Measurements from ENCODE around the gene PURA. TPM values are rescaled to one million over a fixed set of nuclear protein-coding genes. Genes with fewer than 3 reads are reported as not detected.

Gene PURA
- total RNA-seq, 1 donor from 2014 or later = 9.2 TPM

GRCh38 chr5:140162275-140162674, 48.4 kb downstream of the PURA start:
- Mint-ChIP-seq H3K27ac (ENCODE audit: unreplicated experiment) (no peak overlapping the region), H3K36me3 (ENCODE audit: low read depth, unreplicated experiment) (no peaks in the 10 kb centered on the region), H3K4me3 (ENCODE audit: unreplicated experiment) (no peak overlapping the region), H3K27me3 (ENCODE audit: low read depth, unreplicated experiment) (peaks cover 29% of the 10 kb centered on the region), H3K4me1 (ENCODE audit: low read depth, unreplicated experiment) (no peaks in the 10 kb centered on the region), H3K9me3 (ENCODE audit: unreplicated experiment) (no peaks in the 10 kb centered on the region)
- no peak overlapping the region for H3K27ac ChIP-seq (ENCODE audit: low read depth, low read length)
- TF ChIP-seq CTCF (IDR thresholded peaks at IDR 0.05; ENCODE audit: insufficient read depth, low read depth, low read length) (no peak), EZH2 (IDR thresholded peaks at IDR 0.05; ENCODE audit: insufficient read depth, low read length) (no peak)
- no peaks in the 10 kb centered on the region for H4K20me1 ChIP-seq (ENCODE audit: insufficient read depth, low read length)
- H3K4me2 ChIP-seq (ENCODE audit: low read length) = no peak overlapping the region
- no peaks in the 10 kb centered on the region for H3K9me3 ChIP-seq (ENCODE audit: insufficient read depth, low read depth, low read length)
- H3K36me3 ChIP-seq (ENCODE audit: insufficient read depth, low read length) = no peaks in the 10 kb centered on the region
- H3K79me2 ChIP-seq (ENCODE audit: insufficient read depth, low read length) = no peaks in the 10 kb centered on the region
- H2AFZ ChIP-seq (ENCODE audit: low read depth, low read length) = no peak overlapping the region
- no peak overlapping the region for H3K4me3 ChIP-seq (ENCODE audit: insufficient read depth, low read depth, low read length)
- no peak for FAIRE-seq
- no peak overlapping the region for H3K9ac ChIP-seq (ENCODE audit: low read length)
- peaks cover 4% of the 10 kb centered on the region for H3K4me1 ChIP-seq (ENCODE audit: insufficient read depth, low read length)
- DNase-seq (ENCODE audit: low read depth) = no peak
- no peaks in the 10 kb centered on the region for H3K27me3 ChIP-seq (ENCODE audit: insufficient read depth, low read length)

- Histone ChIP-seq H3K4me3 (ENCODE audit: insufficient read depth, low read depth, low read length) (no peak overlapping the region), H3K4me1 (ENCODE audit: insufficient read depth, low read length) (no peaks in the 10 kb centered on the region), H2AFZ (ENCODE audit: low read depth, low read length) (no peak overlapping the region), H3K27me3 (ENCODE audit: insufficient read depth, low read length) (no peaks in the 10 kb centered on the region), H4K20me1 (ENCODE audit: insufficient read depth, low read length) (no peaks in the 10 kb centered on the region), H3K36me3 (ENCODE audit: insufficient read depth, low read length) (no peaks in the 10 kb centered on the region), H3K27ac (ENCODE audit: low read depth, low read length) (no peak overlapping the region), H3K9ac (ENCODE audit: low read length) (no peak overlapping the region), H3K4me2 (ENCODE audit: low read length) (no peak overlapping the region), H3K9me3 (ENCODE audit: insufficient read depth, low read depth, low read length) (no peaks in the 10 kb centered on the region), H3K79me2 (ENCODE audit: insufficient read depth, low read length) (no peaks in the 10 kb centered on the region)
- no peak for FAIRE-seq
- Mint-ChIP-seq H3K9me3 (ENCODE audit: unreplicated experiment) (no peaks in the 10 kb centered on the region), H3K27me3 (ENCODE audit: low read depth, unreplicated experiment) (peaks cover 29% of the 10 kb centered on the region), H3K27ac (ENCODE audit: unreplicated experiment) (no peak overlapping the region), H3K36me3 (ENCODE audit: low read depth, unreplicated experiment) (no peaks in the 10 kb centered on the region), H3K4me1 (ENCODE audit: low read depth, unreplicated experiment) (no peaks in the 10 kb centered on the region), H3K4me3 (ENCODE audit: unreplicated experiment) (no peak overlapping the region)
- no peak for TF ChIP-seq EZH2 (IDR thresholded peaks at IDR 0.05; ENCODE audit: insufficient read depth, low read length)
- no peak for TF ChIP-seq CTCF (IDR thresholded peaks at IDR 0.05; ENCODE audit: insufficient read depth, low read depth, low read length)
- DNase-seq (ENCODE audit: low read depth) = no peak
These were observed 48.9 kb downstream of the PURA start for GRCh38 chr5:140162781-140163180.

GRCh38 chr5:140165101-140165922, 51.4 kb downstream of the PURA start:
- Histone ChIP-seq H3K4me2 (ENCODE audit: low read length) (no peak overlapping the region), H3K9ac (ENCODE audit: low read length) (no peak overlapping the region), H4K20me1 (ENCODE audit: insufficient read depth, low read length) (no peaks in the 10 kb centered on the region), H3K4me1 (ENCODE audit: insufficient read depth, low read length) (no peaks in the 10 kb centered on the region), H3K79me2 (ENCODE audit: insufficient read depth, low read length) (no peaks in the 10 kb centered on the region), H2AFZ (ENCODE audit: low read depth, low read length) (no peak overlapping the region), H3K27me3 (ENCODE audit: insufficient read depth, low read length) (no peaks in the 10 kb centered on the region), H3K9me3 (ENCODE audit: insufficient read depth, low read depth, low read length) (no peaks in the 10 kb centered on the region), H3K27ac (ENCODE audit: low read depth, low read length) (no peak overlapping the region), H3K4me3 (ENCODE audit: insufficient read depth, low read depth, low read length) (no peak overlapping the region), H3K36me3 (ENCODE audit: insufficient read depth, low read length) (no peaks in the 10 kb centered on the region)
- TF ChIP-seq EZH2 (IDR thresholded peaks at IDR 0.05; ENCODE audit: insufficient read depth, low read length) = no peak
- TF ChIP-seq CTCF (IDR thresholded peaks at IDR 0.05; ENCODE audit: insufficient read depth, low read depth, low read length) = no peak
- H3K4me1 Mint-ChIP-seq (ENCODE audit: low read depth, unreplicated experiment) = no peaks in the 10 kb centered on the region
- H3K4me3 Mint-ChIP-seq (ENCODE audit: unreplicated experiment) = no peak overlapping the region
- H3K9me3 Mint-ChIP-seq (ENCODE audit: unreplicated experiment) = no peaks in the 10 kb centered on the region
- FAIRE-seq (no peak), DNase-seq (ENCODE audit: low read depth) (no peak)
- no peak overlapping the region for H3K27ac Mint-ChIP-seq (ENCODE audit: unreplicated experiment)
- no peaks in the 10 kb centered on the region for H3K36me3 Mint-ChIP-seq (ENCODE audit: low read depth, unreplicated experiment)
- peaks cover 25% of the 10 kb centered on the region for H3K27me3 Mint-ChIP-seq (ENCODE audit: low read depth, unreplicated experiment)
